GM10248 (cell line): ENCODE data around the gene LENG8.
A peak's percentile ranks its signal among the peaks of the same experiment; 100 is the strongest.

ENCODE experiments used
- CTCF ChIA-PET: fragments of 300-600 bp; sonication (Branson Sonifier 250); formaldehyde crosslinking; extraction: SDS; loops from one replicate; lab custom pipeline; 2021; ENCODE audit warnings: antibody characterized with exemption; lab: Yijun Ruan, JAX
- POLR2A ChIA-PET: fragments of 350-650 bp; sonication (Branson Sonifier 250); formaldehyde crosslinking; extraction: SDS; loops from one replicate; lab custom pipeline; 2020; ENCODE audit warnings: antibody characterized with exemption; lab: Yijun Ruan, JAX
- DNase-seq: peaks from one replicate; pipeline ENCODE4 v3.0.0; 2012; ENCODE audit errors: extremely low spot score
- TF ChIP-seq, protein P1 (sequence below): IDR thresholded peaks from 2 replicates; pipeline ENCODE4 v1.5.1; 2012; ENCODE audit warnings: mild to moderate bottlenecking, low read depth; ENCODE audit errors: extremely low read depth, missing control alignments, control extremely low read depth

Gene LENG8

DNA sequence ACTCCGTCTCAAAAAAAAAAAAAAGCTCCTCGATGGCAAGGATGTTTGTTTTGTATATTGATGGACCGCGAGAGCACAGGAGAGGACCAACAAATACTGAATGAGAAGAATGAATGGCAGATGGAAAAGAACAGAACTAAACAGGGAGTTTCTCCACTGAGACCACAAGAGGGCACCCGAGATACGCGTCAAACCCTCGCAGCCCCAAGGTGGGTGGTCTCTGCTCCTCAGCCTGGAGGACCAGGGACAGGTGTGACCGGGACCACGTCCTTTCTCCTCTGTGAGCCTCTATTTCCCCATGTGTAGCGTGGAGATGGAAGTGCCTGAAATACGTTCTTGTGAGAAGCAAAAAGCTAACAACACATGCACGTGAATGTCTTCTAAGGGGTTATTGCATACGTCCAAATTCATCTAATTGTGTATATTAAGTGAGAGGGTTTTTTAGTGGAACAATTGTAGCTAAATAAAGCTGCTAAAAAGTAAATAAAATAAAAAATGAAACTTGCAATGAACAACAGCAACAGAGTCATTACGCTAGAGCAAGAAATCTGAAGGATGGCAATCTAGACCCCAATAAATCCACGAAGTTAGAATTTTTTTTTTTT lies 32.4 kb downstream of the LENG8 start:
- peak; percentile 61 for DNase-seq
- POLR2A ChIA-PET: no interaction called here
- TF ChIP-seq, protein P1, sequence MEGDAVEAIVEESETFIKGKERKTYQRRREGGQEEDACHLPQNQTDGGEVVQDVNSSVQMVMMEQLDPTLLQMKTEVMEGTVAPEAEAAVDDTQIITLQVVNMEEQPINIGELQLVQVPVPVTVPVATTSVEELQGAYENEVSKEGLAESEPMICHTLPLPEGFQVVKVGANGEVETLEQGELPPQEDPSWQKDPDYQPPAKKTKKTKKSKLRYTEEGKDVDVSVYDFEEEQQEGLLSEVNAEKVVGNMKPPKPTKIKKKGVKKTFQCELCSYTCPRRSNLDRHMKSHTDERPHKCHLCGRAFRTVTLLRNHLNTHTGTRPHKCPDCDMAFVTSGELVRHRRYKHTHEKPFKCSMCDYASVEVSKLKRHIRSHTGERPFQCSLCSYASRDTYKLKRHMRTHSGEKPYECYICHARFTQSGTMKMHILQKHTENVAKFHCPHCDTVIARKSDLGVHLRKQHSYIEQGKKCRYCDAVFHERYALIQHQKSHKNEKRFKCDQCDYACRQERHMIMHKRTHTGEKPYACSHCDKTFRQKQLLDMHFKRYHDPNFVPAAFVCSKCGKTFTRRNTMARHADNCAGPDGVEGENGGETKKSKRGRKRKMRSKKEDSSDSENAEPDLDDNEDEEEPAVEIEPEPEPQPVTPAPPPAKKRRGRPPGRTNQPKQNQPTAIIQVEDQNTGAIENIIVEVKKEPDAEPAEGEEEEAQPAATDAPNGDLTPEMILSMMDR: peak; percentile 58
- CTCF ChIA-PET: interaction anchor here (0.7 to 6.6 kb wide), 23 partner anchors 8 to 436 kb away, joined by 3 to 129 read pairs (median 4); partner anchors contain the start of genes CDC42EP5 and LILRB1

DNA sequence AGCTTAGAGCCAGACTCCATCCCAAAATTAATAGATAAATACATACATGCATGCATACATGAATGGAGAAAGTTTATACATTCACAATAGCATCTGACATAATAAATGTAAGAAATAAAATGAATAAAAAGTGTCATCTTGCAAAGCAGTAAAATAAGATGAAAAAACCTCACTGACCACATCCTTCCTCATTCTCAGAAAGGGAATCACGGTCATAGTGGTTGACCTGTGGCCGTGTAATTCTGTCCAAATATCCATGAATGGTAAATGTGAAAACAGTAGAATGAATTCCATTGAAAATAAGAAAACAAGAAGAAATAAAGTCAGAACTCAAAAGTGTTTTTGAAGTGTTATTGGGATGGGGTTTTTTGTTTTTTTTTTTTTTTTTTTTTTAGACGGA lies 33.9 kb downstream of the LENG8 start:
- DNase-seq: no peak
- TF ChIP-seq, protein P1: no peak
- CTCF ChIA-PET: interaction anchor here (0.8 to 6.6 kb wide), 4 partner anchors 38 to 190 kb away, joined by 3 to 62 read pairs (median 3); no protein-coding TSS in a partner anchor
- POLR2A ChIA-PET: interaction anchor here (0.6 kb wide), 1 partner anchor 52 kb away, joined by 3 read pairs; no protein-coding TSS in a partner anchor

DNA sequence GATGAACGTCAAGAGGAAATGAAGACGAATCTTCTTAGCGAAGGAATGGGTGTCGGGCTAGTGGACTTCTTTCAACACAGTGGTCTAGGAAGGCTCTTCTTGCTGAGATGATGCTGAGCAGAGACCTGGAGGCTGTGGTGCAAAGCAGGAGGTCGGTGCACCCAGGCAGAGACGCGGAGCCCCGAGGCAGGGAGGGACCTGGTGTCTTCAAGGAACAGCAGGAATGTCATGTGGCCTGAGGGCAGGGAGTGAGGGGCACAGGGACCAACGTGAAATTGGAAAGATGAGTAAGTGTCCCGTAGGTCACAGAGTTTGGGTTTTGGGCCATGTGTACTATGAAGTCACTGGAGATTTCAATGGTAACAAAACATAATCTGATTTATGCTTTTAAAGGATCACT lies 35.5 kb downstream of the LENG8 start:
- ChIA-PET POLR2A (no interaction called here), CTCF (interaction anchor here (2.4 kb wide), 1 partner anchor 190 kb away, joined by 8 read pairs; no protein-coding TSS in a partner anchor)
- DNase-seq: no peak
- TF ChIP-seq, protein P1: no peak

DNA sequence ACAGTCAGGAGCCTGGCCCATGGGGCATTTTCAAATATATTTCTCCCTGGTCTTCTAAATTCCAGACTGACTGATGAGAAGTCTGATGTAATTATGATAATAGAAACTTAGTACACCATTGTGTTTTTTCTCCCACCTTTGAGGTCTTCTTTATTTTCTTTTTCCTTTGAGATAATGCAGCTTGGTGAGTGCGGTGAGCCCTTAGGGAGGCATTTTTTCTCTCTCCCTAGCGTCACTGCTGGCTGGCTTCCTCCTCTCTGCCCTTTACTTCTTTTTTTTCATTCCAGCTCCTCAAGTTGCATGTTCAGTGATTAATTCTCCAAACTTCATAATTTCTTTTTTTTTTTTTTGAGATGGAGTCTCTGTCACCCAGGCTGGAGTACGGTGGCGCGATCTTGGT lies 36.9 kb downstream of the LENG8 start:
- TF ChIP-seq, protein P1: no peak
- CTCF ChIA-PET: interaction anchor here (0.8 to 2.4 kb wide), 3 partner anchors 9 to 189 kb away, joined by 3 to 8 read pairs (median 3); no protein-coding TSS in a partner anchor
- DNase-seq: no peak
- POLR2A ChIA-PET: no interaction called here

DNA sequence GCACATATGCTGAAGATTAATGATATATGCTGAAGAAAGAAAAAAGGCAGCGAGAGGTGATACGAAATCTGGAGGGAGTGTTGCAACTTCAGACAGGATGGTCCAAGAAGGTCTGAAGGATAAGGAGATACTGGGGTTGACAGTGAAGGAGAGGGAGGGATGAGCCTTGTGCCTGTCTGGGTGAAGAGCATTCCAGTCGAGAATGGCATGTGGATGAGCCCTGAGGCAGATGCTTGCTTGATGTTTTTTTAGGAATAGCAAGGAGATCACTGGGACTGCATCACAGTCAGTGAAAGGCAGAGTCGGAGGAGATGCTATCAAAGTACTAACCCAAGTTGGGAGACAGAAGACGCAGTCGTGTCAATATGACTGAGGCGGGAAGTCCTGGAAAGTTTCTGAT lies 40.3 kb downstream of the LENG8 start:
- no peak for DNase-seq
- CTCF ChIA-PET: interaction anchor here (1.2 kb wide), 1 partner anchor 8 kb away, joined by 4 read pairs; no protein-coding TSS in a partner anchor
- TF ChIP-seq, protein P1: no peak
- POLR2A ChIA-PET: no interaction called here

DNA sequence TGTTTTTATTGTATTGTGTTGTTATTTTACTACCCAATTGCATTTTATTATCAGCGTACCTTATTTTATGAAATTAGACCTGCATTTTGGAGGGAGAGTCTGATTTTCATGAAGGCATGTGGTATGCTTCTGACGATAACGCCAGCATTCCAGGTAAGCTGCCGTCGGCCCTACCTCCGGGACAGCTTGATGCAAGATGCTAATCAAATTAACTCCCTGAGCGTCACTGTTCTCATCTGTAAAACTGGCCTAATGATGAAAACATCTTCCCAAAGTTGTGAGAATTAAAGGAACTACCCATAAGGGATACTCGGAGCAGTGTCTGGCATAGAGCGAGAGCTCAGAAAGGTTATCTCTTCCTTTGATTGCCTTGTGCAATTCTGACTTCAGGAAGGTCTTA lies 40.8 kb downstream of the LENG8 start:
- ChIA-PET POLR2A (no interaction called here), CTCF (interaction anchor here (1.2 to 1.3 kb wide), 2 partner anchors 9 to 185 kb away, joined by 3 to 4 read pairs; no protein-coding TSS in a partner anchor)
- TF ChIP-seq, protein P1: no peak

More for the DNA sequence above, 40.8 kb downstream of the LENG8 start:
- DNase-seq: no peak
